GM23338 (cell line): ENCODE data around the gene PKIB. TPM values are rescaled to one million over a fixed set of nuclear protein-coding genes. Genes with fewer than 3 reads are reported as not detected.

Source experiments
- ATAC-seq: fragments of 200-7000 bp; cut with Tn5 transposase; 3 replicates; pipeline ENCODE4 v1.9.1; 2020
- DNase-seq: peaks from one replicate; pipeline ENCODE4 v3.0.0-alpha.2; 2015; ENCODE audit warnings: low spot score
- H2AFZ ChIP-seq: fragments of 200-600 bp; sonication (generic); 2 replicates; pipeline ENCODE4 v1.8.0; 2016; ENCODE audit warnings: antibody characterized with exemption, mild to moderate bottlenecking, moderate library complexity
- H3F3A ChIP-seq: fragments of 200-600 bp; sonication (generic); replicated peaks from 2 replicates; pipeline ENCODE4 v1.8.0; 2017; ENCODE audit warnings: antibody characterized with exemption, mixed run types, low read depth
- H3K27ac ChIP-seq: fragments of 200-600 bp; sonication (generic); 2 replicates; pipeline ENCODE4 v1.6.1; 2016; ENCODE audit warnings: low read depth
- H3K27me3 ChIP-seq: fragments of 200-600 bp; sonication (generic); 2 replicates; pipeline ENCODE4 v1.8.0; 2016; ENCODE audit warnings: mild to moderate bottlenecking, mixed run types, moderate library complexity; ENCODE audit not compliant: insufficient read depth
- H3K36me3 ChIP-seq: fragments of 200-600 bp; sonication (generic); 2 replicates; pipeline ENCODE4 v1.8.0; 2016; ENCODE audit warnings: mild to moderate bottlenecking; ENCODE audit not compliant: insufficient read depth
- H3K4me1 ChIP-seq: fragments of 200-600 bp; sonication (generic); 2 replicates; pipeline ENCODE4 v1.8.0; 2016; ENCODE audit warnings: mild to moderate bottlenecking, moderate library complexity; ENCODE audit not compliant: insufficient read depth
- H3K4me2 ChIP-seq: fragments of 200-600 bp; sonication (generic); 2 replicates; pipeline ENCODE4 v1.7.1; 2017; ENCODE audit warnings: mixed run types
- H3K4me3 ChIP-seq: fragments of 200-600 bp; sonication (generic); 2 replicates; pipeline ENCODE4 v1.6.1; 2016; ENCODE audit warnings: mixed run types
- H3K79me2 ChIP-seq: fragments of 200-600 bp; sonication (generic); replicated peaks from 2 replicates; pipeline ENCODE4 v1.8.0; 2017; ENCODE audit warnings: mild to moderate bottlenecking; ENCODE audit not compliant: insufficient read depth
- H3K9me2 ChIP-seq: fragments of 200-600 bp; sonication (generic); 2 replicates; pipeline ENCODE4 v1.8.0; 2017; ENCODE audit not compliant: insufficient read depth
- H4K20me1 ChIP-seq: fragments of 200-600 bp; sonication (generic); replicated peaks from 2 replicates; pipeline ENCODE4 v1.8.0; 2017; ENCODE audit warnings: mild to moderate bottlenecking; ENCODE audit not compliant: insufficient read depth
- H3K27ac Mint-ChIP-seq: 2 replicates; pipeline ENCODE4 v1.8.0; 2020; ENCODE audit warnings: inconsistent platforms, mild to moderate bottlenecking, moderate library complexity, mixed read lengths
- H3K27me3 Mint-ChIP-seq: 3 replicates; pipeline ENCODE4 v1.8.0; 2022; ENCODE audit warnings: low read depth, mild to moderate bottlenecking, moderate library complexity, mixed read lengths, inconsistent platforms; ENCODE audit not compliant: insufficient read depth, poor library complexity
- H3K36me3 Mint-ChIP-seq: 3 replicates; pipeline ENCODE4 v1.8.0; 2021; ENCODE audit warnings: low read depth, mild to moderate bottlenecking, inconsistent platforms, moderate library complexity, mixed read lengths
- H3K4me1 Mint-ChIP-seq: 3 replicates; pipeline ENCODE4 v1.8.0; 2020; ENCODE audit warnings: mild to moderate bottlenecking, inconsistent platforms, mixed read lengths
- H3K4me3 Mint-ChIP-seq: 3 replicates; pipeline ENCODE4 v1.8.0; 2021; ENCODE audit warnings: moderate library complexity, mild to moderate bottlenecking, inconsistent platforms, mixed read lengths
- H3K9me3 Mint-ChIP-seq: 3 replicates; pipeline ENCODE4 v1.8.0; 2020; ENCODE audit warnings: moderate library complexity, mild to moderate bottlenecking, inconsistent platforms, mixed read lengths
- CREB1 ChIP-seq: fragments of 250-450 bp; sonication (Bioruptor Pico); IDR thresholded peaks from 2 replicates; pipeline ENCODE4 v1.5.0; 2020; ENCODE audit warnings: low read depth, mild to moderate bottlenecking, moderate library complexity
- CTCF ChIP-seq, 2 experiments: fragments of 200-600 bp in 1 of 2; sonication (generic) in 1 of 2; conservative IDR thresholded peaks; 2 replicates each; pipeline versions ENCODE4 v1.5.1 to v1.6.1; 2016 to 2017; ENCODE audit warnings: antibody characterized with exemption in 2 of 2, low read depth in 2 of 2, mild to moderate bottlenecking in 2 of 2, moderate library complexity in 1 of 2
- EZH2 ChIP-seq: fragments of 200-600 bp; sonication (generic); IDR thresholded peaks from one replicate; pipeline ENCODE4 v1.8.0; 2017; ENCODE audit warnings: antibody characterized with exemption, mild to moderate bottlenecking, low read depth; ENCODE audit not compliant: unreplicated experiment
- EZH2phosphoT487 ChIP-seq: fragments of 200-600 bp; sonication (generic); IDR thresholded peaks from one replicate; pipeline ENCODE4 v1.8.1; 2018; ENCODE audit warnings: antibody characterized with exemption; ENCODE audit not compliant: unreplicated experiment
- JUNB ChIP-seq: IDR thresholded peaks from one replicate; pipeline ENCODE4 v1.6.1; 2016; ENCODE audit warnings: antibody characterized with exemption; ENCODE audit not compliant: unreplicated experiment
- NANOG ChIP-seq: IDR thresholded peaks from 2 replicates; pipeline ENCODE4 v1.6.1; 2016; ENCODE audit warnings: antibody characterized with exemption, borderline replicate concordance
- POLR2AphosphoS5 ChIP-seq: IDR thresholded peaks from 2 replicates; pipeline ENCODE4 v1.6.1; 2016; ENCODE audit warnings: antibody characterized with exemption, low read depth
- STAT1 ChIP-seq: IDR thresholded peaks from one replicate; pipeline ENCODE4 v1.6.1; 2016; ENCODE audit warnings: antibody characterized with exemption; ENCODE audit not compliant: unreplicated experiment
- ZNF114 ChIP-seq: fragments of 250-450 bp; sonication (Bioruptor Pico); IDR thresholded peaks from 2 replicates; pipeline ENCODE4 v1.5.0; 2020; ENCODE audit warnings: mild to moderate bottlenecking, moderate library complexity
- polyA plus RNA-seq: library from polyadenylated mRNA; unstranded; fragments of >200 nt; fragmentation: Nextera tagmentation; extraction: Ambion mirVana; gene quantifications from 2 replicates; pipeline ENCODE4 v1.2.1, GENCODE V29; 2016
- total RNA-seq: library from RNA; depleted of rRNA; stranded (reverse); fragments of >200 nt; shearing (Covaris generic); gene quantifications from 2 replicates; pipeline ENCODE4 v1.2.3, GENCODE V29; 2014
- TF ChIP-seq, protein P1 (sequence below): IDR thresholded peaks from 2 replicates; pipeline ENCODE4 v1.6.1; 2016; ENCODE audit warnings: antibody characterized with exemption
- TF ChIP-seq, protein P2 (sequence below): fragments of 250-450 bp; sonication (Bioruptor Pico); IDR thresholded peaks from 2 replicates; pipeline ENCODE4 v1.5.0; 2020; ENCODE audit warnings: mild to moderate bottlenecking, moderate library complexity

Gene PKIB
- total and polyA plus RNA-seq, 2 experiments from 2014 or later: 125 to 170 TPM

- no peaks in the 10 kb centered on the region for H3K27me3 ChIP-seq
- H2AFZ ChIP-seq: no peak overlapping the region
- H3K79me2 ChIP-seq: no peaks in the 10 kb centered on the region
- DNase-seq (no peak), ATAC-seq (no peak)
- Mint-ChIP-seq H3K36me3 (0 out of 3 replicates have a peak, but pooled peaks cover 3% of the 10 kb centered on the region), H3K4me3 (no peak overlapping the region), H3K27me3 (no peaks in the 10 kb centered on the region), H3K9me3 (no peaks in the 10 kb centered on the region), H3K27ac (no peak overlapping the region), H3K4me1 (peaks cover 16% of the 10 kb centered on the region)
- H3K4me1 ChIP-seq: peaks cover 18% of the 10 kb centered on the region
- no peaks in the 10 kb centered on the region for H3F3A ChIP-seq
- no peak overlapping the region for H3K4me2 ChIP-seq
- no peaks in the 10 kb centered on the region for H3K36me3 ChIP-seq
- no peak overlapping the region for H3K27ac ChIP-seq
- H4K20me1 ChIP-seq: no peaks in the 10 kb centered on the region
- H3K9me2 ChIP-seq: no peaks in the 10 kb centered on the region
- TF ChIP-seq EZH2 (no peak), JUNB (no peak), EZH2phosphoT487 (no peak), STAT1 (no peak), NANOG (no peak), ZNF114 (CRISPR knock-in tag) (no peak), CTCF (conservative IDR thresholded peaks at IDR 0.05; ENCODE audit: low read depth in 2 of 2) (no peak), POLR2AphosphoS5 (no peak), CREB1 (CRISPR knock-in tag) (no peak)
- TF ChIP-seq, protein P1, sequence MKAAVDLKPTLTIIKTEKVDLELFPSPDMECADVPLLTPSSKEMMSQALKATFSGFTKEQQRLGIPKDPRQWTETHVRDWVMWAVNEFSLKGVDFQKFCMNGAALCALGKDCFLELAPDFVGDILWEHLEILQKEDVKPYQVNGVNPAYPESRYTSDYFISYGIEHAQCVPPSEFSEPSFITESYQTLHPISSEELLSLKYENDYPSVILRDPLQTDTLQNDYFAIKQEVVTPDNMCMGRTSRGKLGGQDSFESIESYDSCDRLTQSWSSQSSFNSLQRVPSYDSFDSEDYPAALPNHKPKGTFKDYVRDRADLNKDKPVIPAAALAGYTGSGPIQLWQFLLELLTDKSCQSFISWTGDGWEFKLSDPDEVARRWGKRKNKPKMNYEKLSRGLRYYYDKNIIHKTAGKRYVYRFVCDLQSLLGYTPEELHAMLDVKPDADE: no peak
- TF ChIP-seq, protein P2, sequence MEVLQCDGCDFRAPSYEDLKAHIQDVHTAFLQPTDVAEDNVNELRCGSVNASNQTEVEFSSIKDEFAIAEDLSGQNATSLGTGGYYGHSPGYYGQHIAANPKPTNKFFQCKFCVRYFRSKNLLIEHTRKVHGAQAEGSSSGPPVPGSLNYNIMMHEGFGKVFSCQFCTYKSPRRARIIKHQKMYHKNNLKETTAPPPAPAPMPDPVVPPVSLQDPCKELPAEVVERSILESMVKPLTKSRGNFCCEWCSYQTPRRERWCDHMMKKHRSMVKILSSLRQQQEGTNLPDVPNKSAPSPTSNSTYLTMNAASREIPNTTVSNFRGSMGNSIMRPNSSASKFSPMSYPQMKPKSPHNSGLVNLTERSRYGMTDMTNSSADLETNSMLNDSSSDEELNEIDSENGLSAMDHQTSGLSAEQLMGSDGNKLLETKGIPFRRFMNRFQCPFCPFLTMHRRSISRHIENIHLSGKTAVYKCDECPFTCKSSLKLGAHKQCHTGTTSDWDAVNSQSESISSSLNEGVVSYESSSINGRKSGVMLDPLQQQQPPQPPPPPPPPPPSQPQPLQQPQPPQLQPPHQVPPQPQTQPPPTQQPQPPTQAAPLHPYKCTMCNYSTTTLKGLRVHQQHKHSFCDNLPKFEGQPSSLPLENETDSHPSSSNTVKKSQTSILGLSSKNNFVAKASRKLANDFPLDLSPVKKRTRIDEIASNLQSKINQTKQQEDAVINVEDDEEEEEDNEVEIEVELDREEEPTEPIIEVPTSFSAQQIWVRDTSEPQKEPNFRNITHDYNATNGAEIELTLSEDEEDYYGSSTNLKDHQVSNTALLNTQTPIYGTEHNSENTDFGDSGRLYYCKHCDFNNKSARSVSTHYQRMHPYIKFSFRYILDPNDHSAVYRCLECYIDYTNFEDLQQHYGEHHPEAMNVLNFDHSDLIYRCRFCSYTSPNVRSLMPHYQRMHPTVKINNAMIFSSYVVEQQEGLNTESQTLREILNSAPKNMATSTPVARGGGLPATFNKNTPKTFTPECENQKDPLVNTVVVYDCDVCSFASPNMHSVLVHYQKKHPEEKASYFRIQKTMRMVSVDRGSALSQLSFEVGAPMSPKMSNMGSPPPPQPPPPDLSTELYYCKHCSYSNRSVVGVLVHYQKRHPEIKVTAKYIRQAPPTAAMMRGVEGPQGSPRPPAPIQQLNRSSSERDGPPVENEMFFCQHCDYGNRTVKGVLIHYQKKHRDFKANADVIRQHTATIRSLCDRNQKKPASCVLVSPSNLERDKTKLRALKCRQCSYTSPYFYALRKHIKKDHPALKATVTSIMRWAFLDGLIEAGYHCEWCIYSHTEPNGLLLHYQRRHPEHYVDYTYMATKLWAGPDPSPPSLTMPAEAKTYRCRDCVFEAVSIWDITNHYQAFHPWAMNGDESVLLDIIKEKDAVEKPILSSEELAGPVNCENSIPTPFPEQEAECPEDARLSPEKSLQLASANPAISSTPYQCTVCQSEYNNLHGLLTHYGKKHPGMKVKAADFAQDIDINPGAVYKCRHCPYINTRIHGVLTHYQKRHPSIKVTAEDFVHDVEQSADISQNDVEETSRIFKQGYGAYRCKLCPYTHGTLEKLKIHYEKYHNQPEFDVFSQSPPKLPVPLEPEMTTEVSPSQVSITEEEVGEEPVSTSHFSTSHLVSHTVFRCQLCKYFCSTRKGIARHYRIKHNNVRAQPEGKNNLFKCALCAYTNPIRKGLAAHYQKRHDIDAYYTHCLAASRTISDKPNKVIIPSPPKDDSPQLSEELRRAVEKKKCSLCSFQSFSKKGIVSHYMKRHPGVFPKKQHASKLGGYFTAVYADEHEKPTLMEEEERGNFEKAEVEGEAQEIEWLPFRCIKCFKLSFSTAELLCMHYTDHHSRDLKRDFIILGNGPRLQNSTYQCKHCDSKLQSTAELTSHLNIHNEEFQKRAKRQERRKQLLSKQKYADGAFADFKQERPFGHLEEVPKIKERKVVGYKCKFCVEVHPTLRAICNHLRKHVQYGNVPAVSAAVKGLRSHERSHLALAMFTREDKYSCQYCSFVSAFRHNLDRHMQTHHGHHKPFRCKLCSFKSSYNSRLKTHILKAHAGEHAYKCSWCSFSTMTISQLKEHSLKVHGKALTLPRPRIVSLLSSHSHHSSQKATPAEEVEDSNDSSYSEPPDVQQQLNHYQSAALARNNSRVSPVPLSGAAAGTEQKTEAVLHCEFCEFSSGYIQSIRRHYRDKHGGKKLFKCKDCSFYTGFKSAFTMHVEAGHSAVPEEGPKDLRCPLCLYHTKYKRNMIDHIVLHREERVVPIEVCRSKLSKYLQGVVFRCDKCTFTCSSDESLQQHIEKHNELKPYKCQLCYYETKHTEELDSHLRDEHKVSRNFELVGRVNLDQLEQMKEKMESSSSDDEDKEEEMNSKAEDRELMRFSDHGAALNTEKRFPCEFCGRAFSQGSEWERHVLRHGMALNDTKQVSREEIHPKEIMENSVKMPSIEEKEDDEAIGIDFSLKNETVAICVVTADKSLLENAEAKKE: no peak
- no peak overlapping the region for H3K4me3 ChIP-seq
These were observed 102.9 kb downstream of the PKIB start for GRCh38 chr6:122713138-122713537.
